GM19023 (cell line): Measurements from ENCODE around the gene HEXIM2.
"Not testable (repeated sequence)": the region's sequence is repeated elsewhere in the genome, so short reads cannot be mapped to it uniquely, and the experiment has no call there.

ENCODE experiments used
- ATAC-seq: cut with Tn5 transposase; IDR thresholded peaks from one replicate; pipeline ENCODE4 v1.9.1; 2021; ENCODE audit warnings: mild to moderate bottlenecking, moderate library complexity; ENCODE audit not compliant: unreplicated experiment

Gene HEXIM2

GRCh38 chr17:45161288-45162024 is at the start of gene HEXIM2:
TSS of gene HEXIM2 (plus strand) at chr17:45161875. CDS start at chr17:45162794, 919 bp downstream.
- ATAC-seq = peak; percentile 90

- ATAC-seq = no peak
Observed at GRCh38 chr17:45112559-45113423, 48.9 kb upstream of the HEXIM2 start.

GRCh38 chr17:45113424-45113754 is 48.3 kb upstream of the HEXIM2 start:
- no peak for ATAC-seq

- no peak for ATAC-seq
Observed at GRCh38 chr17:45114117-45114932, 47.4 kb upstream of the HEXIM2 start.

GRCh38 chr17:45115015-45115625 is 46.6 kb upstream of the HEXIM2 start:
- ATAC-seq = no peak

- no peak for ATAC-seq
Observed at GRCh38 chr17:45115871-45116270, 45.8 kb upstream of the HEXIM2 start.

GRCh38 chr17:45116434-45117016 is 45.1 kb upstream of the HEXIM2 start:
- no peak for ATAC-seq

- no peak for ATAC-seq
Observed at GRCh38 chr17:45117334-45117733, 44.3 kb upstream of the HEXIM2 start.

- no peak for ATAC-seq
Observed at GRCh38 chr17:45117848-45118646, 43.6 kb upstream of the HEXIM2 start.

GRCh38 chr17:45118691-45119090 is 43.0 kb upstream of the HEXIM2 start:
- no peak for ATAC-seq

GRCh38 chr17:45119964-45120363 is 41.7 kb upstream of the HEXIM2 start:
- no peak for ATAC-seq

- no peak for ATAC-seq
Observed at GRCh38 chr17:45120558-45120957, 41.1 kb upstream of the HEXIM2 start.

GRCh38 chr17:45121055-45121454 is 40.6 kb upstream of the HEXIM2 start:
- no peak for ATAC-seq

GRCh38 chr17:45123076-45123770 is 38.5 kb upstream of the HEXIM2 start:
- ATAC-seq = no peak

- no peak for ATAC-seq
Observed at GRCh38 chr17:45123930-45124796, 37.5 kb upstream of the HEXIM2 start.

- not testable (repeated sequence) for ATAC-seq
Observed at GRCh38 chr17:45124797-45125122, 36.9 kb upstream of the HEXIM2 start.

GRCh38 chr17:45125509-45125908 is 36.2 kb upstream of the HEXIM2 start:
- no peak for ATAC-seq

GRCh38 chr17:45127207-45127547 is 34.5 kb upstream of the HEXIM2 start:
- no peak for ATAC-seq
